ENCODE measurements around the gene GALNT9.

GRCh38 chr12:132265056-132265800 lies 64.2 kb downstream of the GALNT9 start:
- TF ChIP-seq CTCF (IDR thresholded peaks at IDR 0.05; ENCODE audit: borderline replicate concordance, extremely low read depth, low read length, poor library complexity, severe bottlenecking) (no peak), EZH2 (IDR thresholded peaks at IDR 0.05; ENCODE audit: borderline replicate concordance, low read depth, low read length, severe bottlenecking) (no peak)

All from DND-41 (cell line).